HPDE6-E6E7 (cell line): ENCODE measurements around the gene SERPINE2.
"Not testable (repeated sequence)": the region's sequence is repeated elsewhere in the genome, so short reads cannot be mapped to it uniquely, and the experiment has no call there.

Experiments used
- DNase-seq: peaks from one replicate; pipeline ENCODE4 v3.0.0; 2011; ENCODE audit warnings: missing footprints; ENCODE audit errors: extremely low spot score

The SERPINE2 gene

GRCh38 chr2:224016963-224017362, 22.1 kb downstream of the SERPINE2 start:
- DNase-seq: no peak

GRCh38 chr2:224014336-224014735, 24.8 kb downstream of the SERPINE2 start:
- no peak for DNase-seq

- no peak for DNase-seq
Measured at GRCh38 chr2:224011837-224012236, 27.2 kb downstream of the SERPINE2 start.

GRCh38 chr2:224009605-224010315, 29.3 kb downstream of the SERPINE2 start:
- no peak for DNase-seq

GRCh38 chr2:224008702-224009261, 30.3 kb downstream of the SERPINE2 start:
- DNase-seq: no peak

GRCh38 chr2:224004105-224004695, 34.9 kb downstream of the SERPINE2 start:
- no peak for DNase-seq

- DNase-seq: not testable (repeated sequence)
Measured at GRCh38 chr2:224000662-224001061, 38.4 kb downstream of the SERPINE2 start.

- DNase-seq: no peak
Measured at GRCh38 chr2:223999862-224000261, 39.2 kb downstream of the SERPINE2 start.

- DNase-seq: no peak
Measured at GRCh38 chr2:223998948-223999347, 40.1 kb downstream of the SERPINE2 start.

- no peak for DNase-seq
Measured at GRCh38 chr2:223997938-223998337, 41.1 kb downstream of the SERPINE2 start.

- DNase-seq: no peak
Measured at GRCh38 chr2:223996391-223996790, 42.7 kb downstream of the SERPINE2 start.

GRCh38 chr2:223995569-223995968, 43.5 kb downstream of the SERPINE2 start:
- DNase-seq: peak; percentile 59

- DNase-seq: no peak
Measured at GRCh38 chr2:223994562-223995162, 44.4 kb downstream of the SERPINE2 start.

- peak; percentile 62 for DNase-seq
Measured at GRCh38 chr2:223993634-223994232, 45.4 kb downstream of the SERPINE2 start.

- DNase-seq: no peak
Measured at GRCh38 chr2:223991611-223992010, 47.5 kb downstream of the SERPINE2 start.

- DNase-seq: no peak
Measured at GRCh38 chr2:223989856-223990232, 49.2 kb downstream of the SERPINE2 start.

GRCh38 chr2:223989206-223989855, 49.8 kb downstream of the SERPINE2 start:
- no peak for DNase-seq

GRCh38 chr2:223981241-223981640, 57.8 kb downstream of the SERPINE2 start:
- no peak for DNase-seq

GRCh38 chr2:223980803-223981202, 58.3 kb downstream of the SERPINE2 start:
- no peak for DNase-seq

GRCh38 chr2:223980397-223980735, 58.7 kb downstream of the SERPINE2 start:
- DNase-seq: no peak

GRCh38 chr2:223979730-223980396, 59.2 kb downstream of the SERPINE2 start:
- DNase-seq: no peak
